Measurements from ENCODE around the gene FOXP3.

DNA sequence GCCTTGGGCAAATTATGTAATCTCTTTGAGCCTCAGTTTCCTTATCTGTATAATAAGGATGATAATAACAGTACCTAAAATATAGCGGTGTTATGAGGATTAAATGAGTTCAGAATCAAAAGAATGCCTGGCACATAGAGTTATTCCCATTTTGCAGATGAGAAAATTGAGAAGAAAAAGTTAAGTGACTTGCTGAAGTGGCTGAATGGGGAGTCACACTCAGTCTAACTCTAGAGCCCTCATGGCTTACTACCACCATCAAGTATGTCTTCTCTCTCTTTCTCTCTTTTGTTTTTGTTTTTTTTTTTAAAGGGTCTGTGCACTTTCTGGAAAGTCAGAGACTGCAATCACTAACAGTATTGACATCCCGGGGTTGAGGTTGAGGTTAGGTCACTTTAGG, 32.0 kb downstream of the FOXP3 start:
- TF ChIP-seq FOXM1 (IDR thresholded peaks at IDR 0.05; ENCODE audit: borderline replicate concordance, low read depth) (no peak), REST (IDR thresholded peaks at IDR 0.05; ENCODE audit: low read depth) (no peak), MAX (IDR thresholded peaks at IDR 0.05) (no peak), YY1 (IDR thresholded peaks at IDR 0.05; ENCODE audit: low read depth) (no peak)

Measured in Ishikawa (cell line).